A172 (cell line): Measurements from ENCODE around the gene RAB11FIP3. TPM values are rescaled to one million over a fixed set of nuclear protein-coding genes. Genes with fewer than 3 reads are reported as not detected.
A peak's percentile ranks its signal among the peaks of the same experiment; 100 is the strongest.

Source experiments
- DNase-seq: peaks from one replicate; pipeline ENCODE4 v3.0.0-alpha.2; 2015; ENCODE audit warnings: low spot score
- total RNA-seq: library from RNA; depleted of rRNA; stranded (reverse); fragments of >200 nt; shearing (Covaris generic); gene quantifications from 2 replicates; pipeline ENCODE4 v1.2.3, GENCODE V29; 2014

RAB11FIP3 gene
- total RNA-seq, 1 experiment from 2014 or later, result 22.0 TPM

GRCh38 chr16:554640-555365 lies 129.4 kb downstream of the RAB11FIP3 start:
- DNase-seq, result peak; percentile 86

GRCh38 chr16:555528-556473 lies 130.4 kb downstream of the RAB11FIP3 start:
- no peak for DNase-seq

GRCh38 chr16:556474-557173 lies 131.2 kb downstream of the RAB11FIP3 start:
- DNase-seq, result no peak

GRCh38 chr16:557463-558297 lies 132.2 kb downstream of the RAB11FIP3 start:
- DNase-seq, result no peak

- no peak for DNase-seq
Measured at GRCh38 chr16:558298-559020, 133.0 kb downstream of the RAB11FIP3 start.

- no peak for DNase-seq
Measured at GRCh38 chr16:559021-559380, 133.6 kb downstream of the RAB11FIP3 start.

- DNase-seq, result no peak
Measured at GRCh38 chr16:559411-560203, 134.2 kb downstream of the RAB11FIP3 start.

- no peak for DNase-seq
Measured at GRCh38 chr16:560204-560700, 134.8 kb downstream of the RAB11FIP3 start, which contains the start of gene PRR35. PRR35 (plus strand) TSS chr16:560394; CDS start chr16:563295, 2,901 bp downstream.

GRCh38 chr16:560701-561412 lies 135.4 kb downstream of the RAB11FIP3 start:
- no peak for DNase-seq

GRCh38 chr16:561413-561794 lies 136.0 kb downstream of the RAB11FIP3 start:
- no peak for DNase-seq

- DNase-seq, result no peak
Measured at GRCh38 chr16:561957-562938, 136.8 kb downstream of the RAB11FIP3 start.

- no peak for DNase-seq
Measured at GRCh38 chr16:563072-563644, 137.7 kb downstream of the RAB11FIP3 start.

- no peak for DNase-seq
Measured at GRCh38 chr16:564690-565418, 139.4 kb downstream of the RAB11FIP3 start.

- DNase-seq, result no peak
Measured at GRCh38 chr16:565419-566330, 140.2 kb downstream of the RAB11FIP3 start.
